OCI-M1 (cell line): Measurements from ENCODE around the gene QPRT.
"Not testable (repeated sequence)": the region's sequence is repeated elsewhere in the genome, so short reads cannot be mapped to it uniquely, and the experiment has no call there.

Source experiments
- DNase-seq: peaks from one replicate; lab custom pipeline; 2025; lab: John Stamatoyannopoulos, UW

QPRT gene

DNA sequence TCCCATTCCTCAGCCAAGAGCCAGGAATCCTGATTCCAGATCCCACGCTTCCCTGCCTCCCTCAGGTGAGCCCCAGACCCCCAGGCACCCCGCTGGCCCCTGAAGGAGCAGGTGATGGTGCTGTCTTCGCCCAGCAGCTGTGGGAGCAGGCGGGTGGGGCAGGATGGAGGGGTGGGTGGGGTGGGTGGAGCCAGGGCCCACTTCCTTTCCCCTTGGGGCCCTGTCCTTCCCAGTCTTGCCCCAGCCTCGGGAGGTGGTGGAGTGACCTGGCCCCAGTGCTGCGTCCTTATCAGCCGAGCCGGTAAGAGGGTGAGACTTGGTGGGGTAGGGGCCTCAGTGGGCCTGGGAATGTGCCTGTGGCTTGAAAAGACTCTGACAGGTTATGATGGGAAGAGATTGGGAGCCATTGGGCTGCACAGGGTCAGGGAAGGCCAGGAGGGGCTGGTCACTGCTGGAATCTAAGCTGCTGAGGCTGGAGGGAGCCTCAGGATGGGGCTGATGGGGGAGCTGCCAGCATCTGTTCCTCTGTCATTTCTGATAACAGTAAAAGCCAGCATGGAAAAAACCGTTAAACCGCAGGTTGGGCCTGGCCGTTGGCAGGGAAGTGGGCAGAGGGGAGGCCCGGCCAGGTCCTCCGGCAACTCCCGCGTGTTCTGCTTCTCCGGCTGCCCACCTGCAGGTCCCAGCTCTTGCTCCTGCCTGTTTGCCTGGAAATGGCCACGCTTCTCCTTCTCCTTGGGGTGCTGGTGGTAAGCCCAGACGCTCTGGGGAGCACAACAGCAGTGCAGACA, 15.8 kb upstream of the QPRT start, which contains the start of gene SPN:
Gene SPN (plus strand): TSS at position 232 of the 791 bp plus-strand sequence. CDS start 482 bp downstream, at position 714.
- peak; percentile 99 for DNase-seq

DNA sequence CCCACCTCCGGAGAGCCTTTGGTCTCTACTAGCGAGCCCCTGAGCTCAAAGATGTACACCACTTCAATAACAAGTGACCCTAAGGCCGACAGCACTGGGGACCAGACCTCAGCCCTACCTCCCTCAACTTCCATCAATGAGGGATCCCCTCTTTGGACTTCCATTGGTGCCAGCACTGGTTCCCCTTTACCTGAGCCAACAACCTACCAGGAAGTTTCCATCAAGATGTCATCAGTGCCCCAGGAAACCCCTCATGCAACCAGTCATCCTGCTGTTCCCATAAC, 15.2 kb upstream of the QPRT start:
- DNase-seq, result no peak

DNA sequence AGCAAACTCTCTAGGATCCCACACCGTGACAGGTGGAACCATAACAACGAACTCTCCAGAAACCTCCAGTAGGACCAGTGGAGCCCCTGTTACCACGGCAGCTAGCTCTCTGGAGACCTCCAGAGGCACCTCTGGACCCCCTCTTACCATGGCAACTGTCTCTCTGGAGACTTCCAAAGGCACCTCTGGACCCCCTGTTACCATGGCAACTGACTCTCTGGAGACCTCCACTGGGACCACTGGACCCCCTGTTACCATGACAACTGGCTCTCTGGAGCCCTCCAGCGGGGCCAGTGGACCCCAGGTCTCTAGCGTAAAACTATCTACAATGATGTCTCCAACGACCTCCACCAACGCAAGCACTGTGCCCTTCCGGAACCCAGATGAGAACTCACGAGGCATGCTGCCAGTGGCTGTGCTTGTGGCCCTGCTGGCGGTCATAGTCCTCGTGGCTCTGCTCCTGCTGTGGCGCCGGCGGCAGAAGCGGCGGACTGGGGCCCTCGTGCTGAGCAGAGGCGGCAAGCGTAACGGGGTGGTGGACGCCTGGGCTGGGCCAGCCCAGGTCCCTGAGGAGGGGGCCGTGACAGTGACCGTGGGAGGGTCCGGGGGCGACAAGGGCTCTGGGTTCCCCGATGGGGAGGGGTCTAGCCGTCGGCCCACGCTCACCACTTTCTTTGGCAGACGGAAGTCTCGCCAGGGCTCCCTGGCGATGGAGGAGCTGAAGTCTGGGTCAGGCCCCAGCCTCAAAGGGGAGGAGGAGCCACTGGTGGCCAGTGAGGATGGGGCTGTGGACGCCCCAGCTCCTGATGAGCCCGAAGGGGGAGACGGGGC, 14.7 kb upstream of the QPRT start:
- peak; percentile 87 for DNase-seq

DNA sequence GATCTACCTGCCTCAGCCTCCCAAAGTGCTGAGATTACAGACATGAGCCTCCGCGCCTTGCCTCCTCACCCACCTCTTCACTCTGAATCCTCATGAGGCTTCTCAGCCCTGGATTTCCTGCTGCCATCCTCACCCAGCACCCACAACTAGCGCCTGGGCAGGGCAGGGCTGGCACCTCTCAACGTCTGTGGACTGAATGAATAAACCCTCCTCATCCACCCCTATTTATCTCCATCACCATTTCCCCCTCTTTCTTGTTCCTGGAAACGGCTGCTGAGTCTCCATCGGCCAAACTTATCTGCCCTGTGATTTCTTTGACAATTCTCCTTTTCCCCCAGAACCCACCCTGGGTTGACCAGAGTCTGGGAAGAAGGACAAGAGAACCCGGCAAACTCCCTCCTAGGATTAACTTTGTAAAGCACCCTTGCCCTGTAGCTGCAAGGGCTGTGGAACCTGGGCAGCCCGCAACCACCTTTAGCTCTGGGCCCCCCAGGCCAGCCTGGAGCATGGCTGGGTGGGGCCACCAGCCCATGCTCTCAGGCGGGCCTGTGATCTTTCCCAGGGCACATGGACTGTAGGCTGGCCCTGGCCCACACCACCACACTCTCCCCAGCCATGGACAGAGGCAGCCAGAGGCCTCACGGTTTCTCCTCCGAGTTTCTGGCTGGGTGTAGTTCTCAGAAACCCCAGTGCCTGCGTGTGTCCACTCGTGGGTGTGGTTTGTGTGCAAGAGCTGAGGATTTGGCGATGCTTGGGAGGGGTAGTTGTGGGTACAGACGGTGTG, 13.5 kb upstream of the QPRT start:
- DNase-seq, result peak; percentile 54

DNA sequence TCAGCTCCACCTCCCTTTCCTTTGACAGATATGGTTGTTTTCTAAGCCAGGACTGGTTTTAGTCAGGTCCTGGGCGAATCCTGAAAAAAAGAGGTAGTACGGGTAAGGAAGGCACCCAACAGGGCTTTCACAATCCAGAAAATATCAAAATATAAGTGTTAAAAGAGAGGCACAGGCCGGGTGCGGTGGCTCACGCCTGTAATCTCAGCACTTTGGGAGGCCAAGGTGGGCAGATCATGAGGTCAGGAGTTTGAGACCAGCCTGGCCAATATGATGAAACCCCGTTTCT, 11.7 kb upstream of the QPRT start:
- not testable (repeated sequence) for DNase-seq

DNA sequence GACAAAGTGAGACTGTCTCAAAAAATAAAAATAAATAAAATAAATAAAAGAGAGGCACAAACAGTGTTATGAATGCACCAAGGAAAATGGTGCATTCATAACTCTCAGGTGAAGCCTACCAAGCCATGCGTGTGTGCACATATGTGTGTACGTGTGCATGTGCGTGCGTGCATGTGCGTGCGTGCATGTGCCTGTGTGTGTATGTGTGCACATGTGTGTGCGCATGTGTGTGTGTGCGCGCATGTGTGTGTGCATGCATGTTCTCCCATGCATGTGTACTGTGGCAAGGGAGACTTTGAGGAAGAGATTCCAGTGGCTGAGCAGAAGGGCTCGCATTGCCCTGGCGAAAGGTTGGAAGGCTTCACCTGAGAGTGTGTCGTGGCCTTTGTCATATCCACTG, 11.2 kb upstream of the QPRT start:
- no peak for DNase-seq

DNA sequence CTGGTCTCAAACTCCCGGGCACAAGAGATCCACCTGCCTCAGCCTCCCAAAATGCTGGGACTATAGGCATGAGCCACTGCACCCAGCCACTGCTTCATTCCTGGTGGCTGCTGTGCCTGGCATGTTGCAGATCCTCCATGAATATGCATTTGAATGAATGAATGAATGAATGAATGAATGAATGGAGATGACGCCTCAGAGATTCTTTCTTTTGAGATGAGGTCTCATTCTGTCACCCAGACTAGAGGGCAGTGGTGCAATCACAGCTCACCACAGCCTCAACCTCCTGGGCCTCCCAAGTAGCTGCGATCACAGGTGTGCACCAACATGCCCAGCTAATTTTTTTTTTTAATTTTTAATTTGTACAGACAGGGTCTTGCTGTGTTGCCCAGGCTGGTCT, 10.7 kb upstream of the QPRT start:
- DNase-seq, result no peak

DNA sequence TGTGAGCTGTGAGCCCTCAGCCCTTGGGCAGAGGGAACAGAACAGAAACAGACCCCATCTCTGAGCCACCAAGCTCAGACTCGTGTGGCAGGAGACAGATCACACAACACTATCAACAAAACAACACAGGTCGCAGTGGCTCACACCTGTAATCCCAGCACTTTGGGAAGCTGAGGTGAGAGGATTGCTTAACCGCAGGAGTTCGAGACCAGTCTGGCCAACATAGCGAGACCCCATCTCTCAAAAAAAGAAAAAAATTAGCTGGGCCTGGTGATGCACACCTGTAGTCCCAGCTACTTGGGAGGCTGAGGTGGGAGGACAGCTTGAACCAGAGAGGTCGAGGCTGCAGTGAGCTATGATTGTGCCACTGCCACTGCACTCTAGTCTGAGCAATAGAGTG, 5.5 kb upstream of the QPRT start:
- DNase-seq, result no peak

DNA sequence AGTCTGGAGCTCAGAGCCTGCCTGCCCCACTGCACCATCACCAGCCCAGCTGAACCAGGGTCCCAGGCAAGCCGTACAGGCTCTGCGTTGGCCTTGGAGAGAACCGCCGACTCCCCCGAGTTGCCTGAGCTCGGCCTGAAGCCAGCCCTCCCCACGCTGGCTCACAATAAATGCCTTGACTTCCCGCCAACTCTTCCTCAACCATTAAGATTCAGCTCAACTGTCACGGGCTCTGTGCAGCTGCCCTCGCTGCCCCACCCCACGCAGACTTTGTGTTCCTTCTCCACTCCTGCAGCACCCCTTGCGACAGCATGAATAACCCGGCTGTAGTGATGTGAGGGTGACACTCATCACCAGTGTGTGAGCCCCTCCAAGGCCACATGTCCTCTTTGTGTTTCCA, 4.8 kb upstream of the QPRT start:
- no peak for DNase-seq

DNA sequence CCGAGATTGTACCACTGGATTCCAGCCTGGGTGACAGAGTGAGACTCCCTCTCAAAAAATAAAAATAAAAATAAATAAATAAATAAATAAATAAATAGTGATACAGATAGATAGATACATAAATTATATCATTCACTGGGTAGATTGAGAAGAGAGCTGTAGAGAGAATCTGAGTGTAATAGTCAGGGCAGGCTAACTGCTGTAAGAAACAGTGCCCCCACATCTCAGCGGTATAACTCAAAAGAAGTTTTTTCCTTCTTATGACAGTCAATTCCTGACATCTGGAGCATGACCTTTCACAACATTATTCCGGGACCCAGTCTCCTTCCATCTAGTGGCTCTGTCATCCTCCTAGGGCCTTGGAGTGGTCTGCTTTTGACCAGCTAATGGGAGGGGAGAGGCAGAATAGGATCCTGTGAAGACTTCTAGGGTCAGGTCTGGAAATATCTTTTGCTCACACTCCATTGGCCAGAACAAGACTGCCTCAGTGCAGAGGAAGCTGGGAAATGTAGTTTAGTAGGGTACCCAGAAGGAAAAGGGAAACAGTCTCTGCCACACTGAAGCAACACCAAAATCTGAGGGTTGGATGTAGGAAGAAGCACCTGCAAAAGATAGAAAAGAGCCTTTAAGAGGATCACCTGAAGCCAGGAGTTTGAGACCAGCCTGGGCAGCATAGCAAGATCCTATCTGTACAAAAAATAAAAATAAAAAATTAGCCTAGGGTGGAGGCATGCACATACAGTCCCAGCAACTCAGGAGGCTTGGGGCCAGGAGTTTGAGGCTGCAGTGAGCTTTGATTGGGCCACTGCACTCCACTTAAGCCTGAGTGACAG, 3.0 kb upstream of the QPRT start:
- DNase-seq, result peak; percentile 85

DNA sequence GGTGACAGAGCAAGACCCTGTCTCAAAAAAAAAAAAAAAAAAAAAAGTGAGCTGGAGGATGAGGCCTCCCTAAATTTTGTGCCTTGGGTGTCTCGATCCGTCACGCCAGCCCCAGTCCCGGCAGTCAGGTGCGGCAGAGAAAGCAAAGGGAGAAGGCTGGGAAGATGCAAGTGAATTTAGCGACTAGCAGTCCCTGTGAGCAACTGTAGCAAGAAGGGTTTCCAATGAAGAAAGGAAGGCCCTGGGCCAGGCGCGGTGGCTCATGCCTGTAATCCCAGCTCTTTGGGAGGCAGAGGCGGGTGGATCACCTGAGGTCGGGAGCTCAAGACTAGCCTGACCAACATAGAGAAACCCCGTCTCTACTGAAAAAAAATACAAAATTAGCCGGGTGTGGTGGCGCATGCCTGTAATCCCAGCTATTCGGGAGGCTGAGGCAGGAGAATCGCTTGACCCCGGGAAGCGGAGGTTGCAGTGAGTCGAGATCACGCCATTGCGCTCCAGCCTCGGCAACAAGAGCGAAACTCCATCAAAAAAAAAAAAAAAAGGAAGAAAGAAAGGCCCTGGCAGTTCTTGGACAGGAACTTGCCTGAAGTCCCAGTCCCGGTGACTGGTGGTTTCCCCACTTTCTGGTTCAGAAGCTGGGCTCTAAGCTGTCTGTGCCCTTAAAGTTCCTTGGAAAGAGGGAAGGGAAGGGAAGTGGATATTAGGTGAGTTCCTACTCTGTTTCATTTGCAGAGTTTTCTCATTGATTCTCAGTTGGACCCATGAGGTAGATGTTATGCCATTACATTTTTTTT, 1.8 kb upstream of the QPRT start:
- no peak for DNase-seq

DNA sequence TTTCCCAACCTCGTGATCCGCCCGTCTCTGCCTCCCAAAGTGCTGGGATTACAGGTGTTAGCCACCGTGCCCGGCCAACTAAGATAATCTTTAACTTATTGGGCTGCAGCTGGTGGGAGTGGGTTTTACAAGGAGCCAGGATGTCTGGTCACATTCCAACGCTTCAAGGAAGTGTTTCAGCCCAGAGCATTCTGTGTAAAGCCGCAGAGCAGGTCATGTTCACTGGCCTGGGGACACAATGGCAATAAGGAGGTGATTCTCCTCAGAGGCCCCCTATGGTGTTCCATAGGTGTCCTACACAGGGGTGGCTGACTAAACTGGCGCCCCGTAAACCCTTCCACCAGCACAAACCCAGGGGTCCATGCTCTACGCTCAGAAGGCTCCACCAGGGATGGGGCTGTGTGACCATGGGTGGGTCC, 1.2 kb downstream of the QPRT start:
- no peak for DNase-seq

DNA sequence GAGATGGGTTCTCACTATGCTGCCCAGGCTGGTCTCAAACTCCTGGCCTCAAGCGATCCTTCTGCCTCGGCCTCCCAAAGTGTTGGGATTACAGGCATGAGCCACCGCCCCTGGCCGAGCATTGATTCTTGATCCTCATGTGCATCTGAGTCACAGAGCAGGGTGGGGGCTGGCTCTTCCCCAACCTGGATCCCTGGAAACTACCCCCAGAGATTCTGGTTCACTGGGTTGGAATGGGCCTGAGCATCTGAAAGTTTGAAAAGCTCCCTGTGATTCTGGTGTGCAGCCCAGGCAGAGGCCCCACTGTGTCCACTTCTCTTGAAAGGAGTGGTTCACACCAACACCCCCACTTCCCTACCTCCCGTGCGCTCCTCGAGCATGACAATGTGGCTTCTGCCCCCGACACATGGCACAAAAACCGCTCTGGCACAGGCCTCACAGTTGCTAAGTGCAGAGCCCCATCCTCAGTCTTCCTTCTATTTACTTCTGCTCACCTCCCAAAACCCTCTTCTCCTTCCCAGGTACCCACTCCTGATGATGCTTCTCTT, 4.6 kb downstream of the QPRT start:
- DNase-seq, result no peak

DNA sequence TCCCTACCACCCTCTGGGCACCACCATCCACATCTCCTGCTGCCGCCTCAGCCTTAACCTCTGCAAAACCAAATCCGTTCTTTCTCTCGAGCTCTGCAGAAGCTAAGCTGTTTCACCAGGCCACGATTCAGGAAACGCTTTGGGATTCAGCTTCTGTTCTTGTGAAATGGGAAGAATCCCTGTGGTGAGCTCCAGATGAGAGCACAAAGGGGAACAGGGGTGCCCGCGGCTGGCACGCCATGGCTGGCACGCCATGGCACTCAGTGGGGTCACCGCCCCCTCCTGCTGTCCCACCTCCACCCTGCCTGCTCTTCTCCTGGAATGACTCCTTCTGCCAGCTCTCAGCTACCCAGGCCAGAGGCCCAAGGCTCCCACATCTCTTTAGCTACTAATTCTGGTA, 5.7 kb downstream of the QPRT start:
- no peak for DNase-seq

DNA sequence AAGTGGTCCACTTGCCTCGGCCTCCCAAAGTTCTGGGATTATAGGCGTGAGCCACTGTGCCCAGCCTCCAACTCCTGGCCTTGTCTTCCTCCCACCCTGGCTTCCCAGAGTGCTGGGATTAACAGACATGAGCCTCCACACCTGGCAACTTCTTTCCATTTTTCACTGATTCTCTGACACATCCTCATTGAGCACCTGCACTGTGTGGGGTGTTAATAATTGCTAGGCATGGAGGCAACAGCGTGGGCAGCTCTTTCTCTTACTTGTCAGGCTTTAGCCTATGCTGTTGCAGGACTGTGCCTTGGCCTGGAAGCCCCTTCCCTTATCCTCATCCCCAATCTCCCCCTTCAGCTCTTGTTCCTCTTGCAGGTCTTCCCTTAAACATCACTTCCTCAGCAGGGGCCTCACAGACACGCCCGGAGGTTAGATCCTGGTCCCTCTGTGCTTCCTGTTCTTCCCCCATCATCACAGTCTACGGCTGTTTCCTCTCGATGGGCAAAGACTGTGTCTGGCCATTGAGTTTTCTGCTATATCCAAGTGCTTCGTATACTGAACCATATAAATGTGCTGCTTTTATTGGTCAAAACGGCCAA, 7.9 kb downstream of the QPRT start:
- peak; percentile 36 for DNase-seq

DNA sequence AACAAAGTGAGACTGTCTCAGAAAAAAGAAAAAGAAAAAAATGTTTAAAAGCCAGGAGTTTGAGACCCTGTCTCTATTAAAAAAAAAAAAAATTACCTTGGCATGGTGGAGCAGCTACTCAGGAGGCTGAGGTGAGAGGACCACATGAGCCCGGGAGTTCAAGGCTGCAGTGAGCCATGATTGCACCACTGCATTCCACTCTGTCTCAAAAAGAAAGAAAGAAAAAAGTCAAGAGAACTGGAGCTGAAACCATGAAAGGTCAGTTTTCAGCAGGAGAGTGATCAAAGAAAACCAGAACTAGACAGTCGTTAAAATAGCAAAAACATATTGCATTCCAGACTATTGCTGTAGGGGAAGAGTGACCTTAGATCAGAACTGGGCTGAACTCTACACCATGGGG, 8.8 kb downstream of the QPRT start:
- peak; percentile 37 for DNase-seq

DNA sequence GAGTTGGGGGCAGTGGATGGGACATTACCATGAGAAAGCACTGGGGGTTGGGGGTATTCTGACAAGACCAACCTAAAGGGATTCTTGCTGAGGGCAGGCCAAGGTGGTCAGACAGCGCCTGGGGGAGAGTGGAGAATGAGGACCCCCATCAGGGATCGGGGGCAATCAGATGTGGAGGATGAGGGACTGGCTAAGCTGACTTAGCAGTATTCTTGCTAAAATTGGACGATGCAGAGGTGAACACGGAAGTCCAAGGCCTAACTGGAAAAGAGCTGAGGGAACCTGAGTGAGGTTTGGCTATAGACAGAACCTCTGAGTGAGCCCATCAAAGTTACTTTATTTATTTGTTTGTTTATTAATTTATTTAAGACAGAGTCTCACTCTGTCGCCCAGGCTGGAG, 9.2 kb downstream of the QPRT start:
- peak; percentile 32 for DNase-seq

DNA sequence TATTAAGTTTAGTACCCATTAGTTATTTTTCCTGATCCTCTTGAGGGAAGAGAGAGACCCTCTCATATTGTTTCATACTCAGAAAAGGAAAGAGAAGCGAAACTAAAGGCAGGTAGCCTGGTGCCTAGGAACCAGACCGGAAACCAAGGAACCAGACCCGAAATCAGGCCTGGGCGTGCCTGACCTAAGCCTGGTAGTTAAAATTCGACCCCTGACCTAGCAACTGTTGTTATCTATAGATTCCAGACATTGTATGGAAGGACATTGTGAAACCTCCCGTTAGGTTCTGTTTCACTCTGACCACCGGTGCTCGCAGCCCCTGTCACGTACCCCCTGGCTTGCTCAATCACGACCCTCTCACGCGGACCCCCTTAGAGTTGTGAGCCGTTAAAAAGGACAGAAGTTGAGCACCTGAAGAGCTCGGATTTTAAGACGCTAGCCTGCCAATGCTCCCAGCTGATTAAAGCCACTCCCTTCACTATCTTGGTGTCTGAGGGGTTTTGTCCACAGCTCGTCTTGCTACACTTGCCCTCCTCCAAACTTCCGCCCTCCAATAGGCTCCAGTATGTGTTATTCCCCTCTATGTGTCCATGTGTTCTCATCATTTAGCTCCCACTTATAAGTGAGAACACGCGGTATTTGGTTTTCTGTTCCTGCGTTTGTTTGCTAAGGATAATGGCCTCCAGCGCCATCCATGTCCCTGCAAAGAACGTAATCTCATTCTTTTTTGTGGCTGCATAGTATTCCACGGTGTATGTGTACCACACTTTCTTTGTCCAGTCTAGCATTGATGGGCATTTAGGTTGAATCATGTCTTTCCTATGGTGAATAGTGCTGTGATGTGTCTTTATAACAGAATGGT, 10.7 kb downstream of the QPRT start:
- DNase-seq, result peak; percentile 95

DNA sequence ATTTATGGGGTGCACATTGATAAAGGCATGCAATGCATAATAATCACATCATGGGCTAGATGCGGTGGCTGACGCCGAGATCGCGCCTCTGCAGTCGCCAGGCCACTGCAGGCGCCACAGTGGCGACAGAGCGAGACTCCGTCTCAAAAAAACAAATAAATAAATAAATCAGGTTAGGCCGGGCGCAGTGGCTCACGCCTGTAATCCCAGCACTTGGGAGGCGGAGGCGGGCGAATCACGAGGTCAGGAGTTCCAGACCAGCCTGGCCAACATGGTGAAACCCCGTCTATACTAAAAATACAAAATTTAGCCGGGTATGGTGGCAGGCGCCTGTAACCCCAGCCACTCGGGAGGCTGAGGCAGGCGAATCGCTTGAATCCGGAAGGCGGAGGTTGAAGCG, 13.6 kb downstream of the QPRT start:
- not testable (repeated sequence) for DNase-seq
